Kidney (tissue), 14 donors: ENCODE results near the gene DEUP1. TPM values are rescaled to one million over a fixed set of nuclear protein-coding genes. Genes with fewer than 3 reads are reported as not detected.
A peak's percentile ranks its signal among the peaks of the same experiment; 100 is the strongest.
"Not testable (repeated sequence)": the region's sequence is repeated elsewhere in the genome, so short reads cannot be mapped to it uniquely, and the experiment has no call there.

Source experiments
- DNase-seq, 5 donors: peaks; one replicate each; pipeline ENCODE4 v3.0.0-alpha.2; 2013 to 2020
- FAIRE-seq: peaks from 2 replicates; lab custom pipeline; 2012; peaks lifted over from hg19 to GRCh38; lab: Jason Lieb, UNC
- H3K27ac ChIP-seq, 2 donors: one replicate each; pipeline ENCODE4 v1.7.0; 2013; ENCODE audit warnings: low read depth in 2 of 2, low read length in 2 of 2, inconsistent platforms in 1 of 2
- H3K27me3 ChIP-seq: one replicate; pipeline ENCODE4 v1.7.1; 2013; ENCODE audit warnings: low read length, inconsistent platforms; ENCODE audit not compliant: control insufficient read depth, insufficient read depth
- H3K36me3 ChIP-seq, 3 donors: one replicate each; pipeline versions ENCODE4 v1.7.0 to v1.7.1; 2013; ENCODE audit warnings: low read length in 3 of 3, control low read depth in 1 of 3, inconsistent platforms in 1 of 3; ENCODE audit not compliant: insufficient read depth in 3 of 3, control insufficient read depth in 2 of 3
- H3K4me1 ChIP-seq, 3 donors: one replicate each; pipeline versions ENCODE4 v1.7.0 to v1.7.1; 2013; ENCODE audit warnings: low read length in 3 of 3, inconsistent platforms in 1 of 3, low read depth in 1 of 3; ENCODE audit not compliant: control insufficient read depth in 2 of 3, insufficient read depth in 2 of 3
- H3K4me3 ChIP-seq, 3 donors: one replicate each; pipeline versions ENCODE4 v1.7.0 to v1.8.1; 2013; ENCODE audit warnings: low read length in 3 of 3, control low read depth in 1 of 3, inconsistent platforms in 1 of 3
- H3K9ac ChIP-seq, 3 donors: one replicate each; pipeline versions ENCODE4 v1.7.0 to v1.7.1; 2013; ENCODE audit warnings: low read length in 3 of 3, control low read depth in 1 of 3, inconsistent platforms in 1 of 3
- H3K9me3 ChIP-seq, 3 donors: one replicate each; pipeline versions ENCODE4 v1.7.0 to v1.7.1; 2013; ENCODE audit warnings: low read length in 3 of 3, control low read depth in 1 of 3, inconsistent platforms in 1 of 3; ENCODE audit not compliant: control insufficient read depth in 2 of 3, insufficient read depth in 1 of 3
- intact Hi-C: fragments of 100-400 bp; cut with DNase I; formaldehyde crosslinking; loops from one replicate; pipeline ENCODE4 v1.11.1; 2022
- polyA plus RNA-seq: library from polyadenylated mRNA; stranded (reverse); fragments of 350-450 nt; fragmentation: Illumina TruSeq; extraction: RNeasy Lipid Tissue Mini Kit (QIAGEN cat#74804); gene quantifications from one replicate; pipeline ENCODE4 v1.2.3, GENCODE V29; 2014; ENCODE audit warnings: low read depth, low replicate concordance; ENCODE audit not compliant: insufficient read depth
- total RNA-seq: library from RNA; stranded (reverse); fragmentation: NEBNext Ultra II Directional; extraction: Animal tissue kit (Norgen Biotek cat#: 25700); gene quantifications from one replicate; pipeline ENCODE4 v1.2.1, GENCODE V29; 2021
- TF ChIP-seq, protein P1 (sequence below): IDR thresholded peaks from 3 replicates; pipeline ENCODE4 v1.5.1; 2012; ENCODE audit warnings: mild to moderate bottlenecking, moderate library complexity, borderline replicate concordance; ENCODE audit not compliant: insufficient read depth; ENCODE audit errors: extremely low read depth
- donor health status: control.
- donor health status: control.
- donor health status: control.
- donor health status: control.
- donor health status: control.
- donor health status: DM: yes; HTN: yes; CAD: no.
- donor health status: Normal renal cell carcinoma (clear cell type).

DEUP1 gene
- total and polyA plus RNA-seq, 2 donors from 2014 or later = 0.57 to 0.88 TPM

- no peaks in the 10 kb centered on the region for H3K4me1 ChIP-seq
- no peak overlapping the region for H3K4me3 ChIP-seq
- FAIRE-seq (no peak), DNase-seq (no peak)
- TF ChIP-seq, protein P1, sequence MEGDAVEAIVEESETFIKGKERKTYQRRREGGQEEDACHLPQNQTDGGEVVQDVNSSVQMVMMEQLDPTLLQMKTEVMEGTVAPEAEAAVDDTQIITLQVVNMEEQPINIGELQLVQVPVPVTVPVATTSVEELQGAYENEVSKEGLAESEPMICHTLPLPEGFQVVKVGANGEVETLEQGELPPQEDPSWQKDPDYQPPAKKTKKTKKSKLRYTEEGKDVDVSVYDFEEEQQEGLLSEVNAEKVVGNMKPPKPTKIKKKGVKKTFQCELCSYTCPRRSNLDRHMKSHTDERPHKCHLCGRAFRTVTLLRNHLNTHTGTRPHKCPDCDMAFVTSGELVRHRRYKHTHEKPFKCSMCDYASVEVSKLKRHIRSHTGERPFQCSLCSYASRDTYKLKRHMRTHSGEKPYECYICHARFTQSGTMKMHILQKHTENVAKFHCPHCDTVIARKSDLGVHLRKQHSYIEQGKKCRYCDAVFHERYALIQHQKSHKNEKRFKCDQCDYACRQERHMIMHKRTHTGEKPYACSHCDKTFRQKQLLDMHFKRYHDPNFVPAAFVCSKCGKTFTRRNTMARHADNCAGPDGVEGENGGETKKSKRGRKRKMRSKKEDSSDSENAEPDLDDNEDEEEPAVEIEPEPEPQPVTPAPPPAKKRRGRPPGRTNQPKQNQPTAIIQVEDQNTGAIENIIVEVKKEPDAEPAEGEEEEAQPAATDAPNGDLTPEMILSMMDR = no peak
- H3K27me3 ChIP-seq = no peaks in the 10 kb centered on the region
- H3K36me3 ChIP-seq = no peaks in the 10 kb centered on the region
- no peak overlapping the region for H3K9ac ChIP-seq
- intact Hi-C loops = no loop called here
- no peaks in the 10 kb centered on the region for H3K9me3 ChIP-seq
- no peak overlapping the region for H3K27ac ChIP-seq
Measured at GRCh38 chr11:93291898-93292297, 38.6 kb upstream of the DEUP1 start.

DNA sequence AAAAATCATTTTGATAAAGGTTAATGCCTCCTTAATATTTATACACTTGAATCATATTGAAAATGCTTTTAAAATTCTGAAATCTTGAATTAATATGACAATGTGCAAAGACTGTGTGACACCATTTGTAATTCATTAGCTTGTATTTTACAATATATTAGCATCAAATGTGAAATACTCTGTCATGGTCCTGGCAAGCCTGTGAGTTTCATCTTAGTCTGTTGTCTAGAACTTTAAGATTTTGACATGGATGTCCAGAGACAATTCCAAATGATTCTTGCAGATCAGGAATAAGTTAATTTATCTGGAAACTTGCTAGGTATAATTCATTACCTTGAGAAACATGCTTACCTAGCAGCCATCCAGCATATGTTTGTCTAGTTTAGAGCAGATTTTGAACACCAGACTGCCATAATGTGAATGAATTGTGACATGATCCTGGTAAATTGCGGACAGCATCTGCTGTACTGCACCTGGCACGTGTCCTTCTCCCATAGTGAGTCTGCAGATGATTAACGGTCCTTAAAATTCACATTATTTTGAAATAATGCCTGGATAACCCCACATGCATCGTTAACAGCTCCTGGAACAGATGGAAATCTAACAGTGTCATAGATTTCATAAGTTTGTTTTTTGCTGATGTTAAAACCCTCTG, 34.5 kb upstream of the DEUP1 start:
- no peak for DNase-seq
- no peak for FAIRE-seq
- H3K9me3 ChIP-seq = no peaks in the 10 kb centered on the region
- H3K9ac ChIP-seq = no peak overlapping the region
- intact Hi-C loops = no loop called here
- no peaks in the 10 kb centered on the region for H3K4me1 ChIP-seq
- no peak overlapping the region for H3K4me3 ChIP-seq
- H3K27me3 ChIP-seq = no peaks in the 10 kb centered on the region
- H3K36me3 ChIP-seq = no peaks in the 10 kb centered on the region
- TF ChIP-seq, protein P1 = no peak
- H3K27ac ChIP-seq = no peak overlapping the region

DNA sequence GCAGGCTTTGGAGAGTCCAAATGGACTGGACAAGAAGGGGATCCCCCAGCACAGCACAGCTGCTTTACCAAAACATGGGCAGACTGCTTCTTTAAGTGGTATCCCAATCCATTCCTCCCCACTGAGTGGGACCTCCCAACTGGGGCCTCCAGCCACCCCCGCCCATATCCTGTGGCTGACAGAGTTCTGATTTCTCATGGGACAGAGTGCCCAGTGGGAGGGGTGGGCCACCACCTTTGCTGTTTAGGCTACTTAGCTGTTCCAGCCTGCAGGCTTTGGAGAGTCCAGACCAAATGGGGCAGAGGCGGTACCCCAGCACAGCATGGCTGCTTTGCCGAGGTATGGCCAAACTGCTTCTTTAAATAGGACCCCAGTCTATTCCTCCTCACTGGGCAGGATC, 26.9 kb upstream of the DEUP1 start:
- Histone ChIP-seq H3K36me3 (no peaks in the 10 kb centered on the region), H3K27me3 (no peaks in the 10 kb centered on the region), H3K4me1 (no peaks in the 10 kb centered on the region), H3K9ac (no peak overlapping the region), H3K9me3 (peaks cover 0 to 7% (median 0%) of the 10 kb centered on the region in 3 donors), H3K27ac (no peak overlapping the region), H3K4me3 (no peak overlapping the region)
- DNase-seq = peak in 1 of 5 donors; percentile 54
- TF ChIP-seq, protein P1 = no peak
- intact Hi-C loops = no loop called here
- no peak for FAIRE-seq

DNA sequence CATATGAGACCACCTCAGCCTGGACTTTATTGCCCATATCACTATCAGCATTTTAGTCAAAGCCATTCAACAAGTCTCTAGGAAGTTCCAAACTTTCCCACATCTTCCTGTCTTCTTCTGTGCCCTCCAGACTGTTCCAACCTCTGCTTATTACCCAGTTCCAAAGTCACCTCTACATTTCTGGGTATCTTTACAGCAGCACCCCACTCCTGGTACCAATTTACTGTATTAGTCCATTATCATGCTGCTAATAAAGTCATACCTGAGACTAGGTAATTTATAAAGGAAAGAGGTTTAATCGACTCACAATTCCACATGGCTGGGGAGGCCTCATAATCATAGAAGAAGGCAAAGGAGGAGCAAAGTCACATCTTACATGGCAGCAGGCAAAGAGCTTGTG, 16.1 kb upstream of the DEUP1 start:
- DNase-seq, H3K9ac ChIP-seq, H3K4me1 ChIP-seq, FAIRE-seq, H3K27me3 ChIP-seq, H3K9me3 ChIP-seq, H3K27ac ChIP-seq, H3K36me3 ChIP-seq, intact Hi-C loops, H3K4me3 ChIP-seq: not testable (repeated sequence)
